Fibroblast of skin of abdomen (primary cell): ENCODE results near the gene FBL.

Source experiments
- DNase-seq: peaks from one replicate; pipeline ENCODE4 v3.0.0-alpha.2; 2013

Gene FBL

DNA sequence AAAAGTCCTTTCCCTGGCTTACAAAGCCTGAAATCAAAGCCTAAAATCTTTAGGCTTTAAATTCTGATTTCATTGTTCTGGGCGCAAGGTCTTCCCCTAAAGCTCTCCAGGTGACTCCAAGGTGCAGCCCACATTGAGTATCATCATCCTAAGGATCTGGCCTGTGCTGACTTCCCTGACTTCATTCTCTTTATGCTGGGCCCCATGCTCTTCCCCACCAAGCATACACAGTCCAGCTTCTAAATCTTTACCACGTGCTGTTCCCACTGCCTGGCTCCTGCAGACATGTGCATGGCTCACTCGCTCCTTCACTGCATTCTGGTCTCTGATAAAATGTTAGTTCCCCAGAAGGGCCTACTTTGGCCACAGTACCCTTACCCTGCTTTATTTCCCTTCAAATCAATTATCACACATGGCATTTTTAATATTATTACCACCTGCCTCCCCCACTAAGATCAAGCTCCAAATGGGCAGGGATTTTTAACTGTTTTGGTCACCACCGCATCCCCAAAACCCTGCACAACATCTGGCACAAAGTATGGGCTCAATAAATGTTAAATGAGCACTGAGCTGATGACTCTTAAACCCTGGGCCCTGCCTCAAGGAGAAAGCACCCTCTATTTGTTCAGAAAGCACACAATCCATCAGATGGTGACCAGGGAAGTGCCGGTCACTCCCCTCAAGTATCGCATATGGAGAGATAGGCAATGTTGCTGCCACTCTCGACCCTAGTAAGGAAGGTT is 3.3 kb downstream of the FBL start:
- no peak for DNase-seq

DNA sequence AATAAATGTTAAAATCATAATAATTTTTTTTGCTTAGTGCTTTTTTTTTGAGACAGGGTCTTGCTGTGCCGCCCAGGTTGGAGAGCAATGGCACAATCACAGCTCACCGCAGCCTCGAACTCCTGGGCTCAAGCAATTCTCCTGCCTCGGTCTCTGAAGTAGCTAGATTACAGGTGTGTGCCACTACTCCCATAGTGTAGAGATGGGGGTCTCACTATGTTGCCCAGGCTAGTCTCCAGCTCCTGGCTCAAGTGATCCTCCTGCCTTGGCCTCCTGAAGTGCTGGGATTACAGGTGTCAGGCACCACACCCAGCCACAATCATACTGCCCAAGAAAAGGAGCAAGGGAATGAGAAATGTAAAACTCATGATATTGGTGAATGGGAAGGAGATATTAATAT is 5.1 kb downstream of the FBL start:
- no peak for DNase-seq

DNA sequence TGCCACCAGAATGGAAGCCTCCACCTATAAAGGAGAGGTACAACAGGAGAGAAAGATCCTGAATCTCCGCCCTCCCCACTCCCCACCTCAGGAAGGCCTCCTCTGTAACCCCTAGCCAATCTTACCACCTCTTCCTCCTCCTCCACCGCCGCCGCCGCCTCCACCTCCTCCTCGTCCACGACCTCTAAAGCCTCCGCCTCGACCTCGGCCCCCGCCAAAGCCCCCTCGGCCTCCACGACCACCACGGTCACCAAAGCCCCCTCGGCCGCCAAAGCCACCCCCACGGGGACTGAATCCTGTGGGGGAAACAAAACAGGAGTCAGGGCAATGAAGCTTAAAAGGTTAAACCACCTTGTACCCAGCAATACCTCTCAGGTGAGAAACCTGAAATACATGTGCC is 5.7 kb downstream of the FBL start:
- DNase-seq: no peak

DNA sequence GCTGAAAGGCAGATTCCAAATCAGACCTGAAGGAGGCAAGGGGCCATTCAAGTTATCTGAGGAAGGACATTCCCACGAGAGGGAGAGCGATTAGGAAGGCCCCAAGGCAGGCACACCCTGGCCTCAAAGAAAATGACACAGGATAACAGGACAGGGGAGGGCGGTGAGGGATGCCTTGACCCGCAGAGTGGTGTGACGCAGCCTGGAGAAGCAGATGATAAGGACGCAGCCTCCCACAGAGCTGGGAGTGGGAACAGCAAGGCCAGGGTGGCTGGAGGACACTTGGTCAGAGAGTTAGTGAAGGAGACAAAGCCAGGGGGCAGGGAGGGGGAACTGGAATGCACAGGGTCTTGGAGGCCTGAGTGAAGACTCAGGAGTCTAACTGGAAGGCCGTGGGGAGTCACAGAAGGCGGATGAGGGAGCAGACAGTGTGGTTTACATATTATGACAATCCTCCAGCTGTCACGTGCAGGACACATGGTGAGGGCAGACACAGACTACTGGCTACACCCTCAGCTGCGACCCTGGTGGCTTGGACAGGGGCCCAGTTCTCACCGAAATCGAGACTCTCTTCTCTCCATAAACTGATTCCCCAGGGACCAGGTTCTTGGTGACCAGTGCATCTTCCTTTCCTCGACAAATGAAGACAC is 6.4 kb downstream of the FBL start:
- no peak for DNase-seq

DNA sequence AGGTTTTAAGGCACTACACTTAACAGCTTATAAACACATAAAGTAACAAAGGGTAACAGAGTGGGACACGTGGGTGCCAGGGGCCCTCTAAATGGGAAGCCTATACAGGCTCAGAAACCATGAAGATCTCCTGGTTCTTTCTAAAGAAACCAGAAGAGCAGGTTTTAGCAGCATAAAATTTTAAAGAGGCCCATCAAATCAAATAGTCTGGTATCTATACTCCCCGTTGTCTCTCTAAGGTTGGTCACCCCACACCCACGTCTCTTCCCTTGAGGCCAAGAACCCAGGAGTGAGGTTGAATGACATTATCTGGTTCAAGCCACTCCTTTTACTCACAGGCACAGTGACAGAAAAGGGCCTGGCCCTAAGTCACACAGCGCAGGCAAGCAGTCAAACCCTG is 7.6 kb downstream of the FBL start:
- no peak for DNase-seq

DNA sequence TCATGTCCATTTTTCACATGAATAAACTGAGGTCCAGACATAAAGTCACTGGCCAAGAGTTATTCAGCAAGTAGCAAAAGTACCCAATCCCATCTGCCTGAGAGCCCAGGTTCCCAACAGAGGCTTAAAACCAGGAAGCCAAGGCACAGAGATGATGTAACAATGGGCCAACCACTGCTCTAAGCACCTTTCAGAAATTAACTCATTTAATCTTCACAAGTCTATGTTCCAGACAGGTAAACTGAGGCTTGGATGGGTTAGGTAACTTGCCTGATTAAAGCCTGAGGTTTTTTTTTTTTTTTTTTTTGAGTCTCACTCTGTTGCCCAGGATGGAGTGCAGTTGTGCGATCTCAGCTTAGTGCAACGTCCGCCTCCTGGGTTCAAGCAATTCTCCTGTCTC is 8.2 kb downstream of the FBL start:
- DNase-seq: no peak

DNA sequence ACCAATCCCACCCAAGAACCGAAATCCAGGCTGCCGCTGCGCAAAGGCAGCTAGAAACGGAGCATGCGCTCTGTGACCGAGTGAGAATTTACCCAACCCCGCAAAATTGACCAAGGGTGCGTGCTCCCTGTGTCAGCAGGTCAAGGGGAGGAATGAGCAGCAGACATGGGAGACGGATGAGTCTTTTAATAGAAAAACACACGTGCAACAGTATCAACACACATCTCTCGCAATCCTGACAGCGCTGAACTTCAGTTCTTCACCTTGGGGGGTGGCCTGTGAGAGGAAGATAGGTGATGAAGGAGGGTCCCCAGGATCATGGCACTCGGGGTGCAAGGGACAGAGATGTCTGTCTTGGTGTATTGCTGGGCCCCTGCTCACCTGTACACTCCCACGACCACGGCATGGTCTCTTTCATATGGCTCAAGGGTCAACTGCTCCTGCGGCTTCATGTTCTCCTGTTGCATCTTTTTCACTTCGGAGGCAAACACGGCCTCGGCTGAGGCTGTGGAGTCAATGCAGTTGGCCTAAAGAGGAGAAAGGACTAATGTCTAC is 11.8 kb downstream of the FBL start:
- no peak for DNase-seq

DNA sequence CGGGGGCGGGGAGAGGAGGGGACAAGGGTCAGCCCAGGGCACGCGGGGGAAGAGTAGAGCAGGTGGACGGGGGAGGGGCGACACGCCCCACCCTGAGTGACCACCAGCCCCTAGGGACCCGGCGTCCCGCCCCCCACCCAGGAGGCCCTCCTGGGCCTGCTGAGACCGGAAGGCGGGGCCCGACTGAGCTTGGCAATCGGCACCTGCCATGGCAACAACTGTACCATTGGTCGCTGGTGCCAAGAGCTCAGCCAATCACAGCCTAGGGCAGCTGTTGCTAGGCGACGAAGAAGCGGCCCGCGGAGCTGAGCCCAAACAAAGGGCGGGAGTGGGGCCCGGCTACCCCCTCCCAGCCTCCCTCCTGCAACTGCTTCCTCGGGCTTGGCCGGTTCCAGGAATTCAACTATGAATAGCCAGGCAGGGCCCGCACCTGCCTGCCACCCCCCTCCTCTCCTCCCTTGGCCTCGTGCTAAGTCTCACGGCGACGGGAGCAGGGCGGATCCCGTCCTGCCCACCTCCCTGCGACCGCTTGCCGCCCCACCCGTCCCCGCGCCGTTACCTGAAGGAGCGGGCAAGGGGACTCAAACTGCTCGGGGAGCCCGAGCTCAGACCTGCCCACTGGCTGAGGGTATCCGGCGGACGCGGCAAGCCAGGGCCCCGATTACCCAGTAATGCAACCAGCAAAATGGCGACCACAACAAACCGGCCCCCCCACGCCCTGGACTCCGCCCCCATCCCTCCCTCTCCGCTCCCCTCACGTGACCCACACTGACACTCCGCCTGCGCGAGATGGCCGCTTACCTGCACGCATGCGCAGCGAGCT is 12.5 kb downstream of the FBL start, which contains the start of gene DYRK1B:
Gene DYRK1B (minus strand): TSS at position 699 of the 823 bp plus-strand sequence. CDS start 2,295 bp downstream, outside the sequence.
- DNase-seq: peak; percentile 97

DNA sequence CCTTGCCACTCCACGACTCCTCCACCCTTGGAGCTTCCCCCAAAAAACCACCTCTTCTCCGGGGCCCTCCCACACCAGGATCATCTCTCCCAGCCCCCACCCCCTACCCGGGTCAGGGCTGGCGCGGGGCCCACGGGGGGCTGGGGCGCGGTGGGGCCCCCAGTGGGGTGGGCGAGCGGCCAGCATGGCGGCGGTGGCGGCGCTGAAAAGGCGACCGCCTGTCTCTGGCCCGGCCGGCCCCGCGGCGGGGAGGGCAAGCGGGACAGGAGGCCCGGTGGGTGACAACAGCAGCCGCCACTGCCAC is 13.1 kb downstream of the FBL start:
- DNase-seq: no peak

DNA sequence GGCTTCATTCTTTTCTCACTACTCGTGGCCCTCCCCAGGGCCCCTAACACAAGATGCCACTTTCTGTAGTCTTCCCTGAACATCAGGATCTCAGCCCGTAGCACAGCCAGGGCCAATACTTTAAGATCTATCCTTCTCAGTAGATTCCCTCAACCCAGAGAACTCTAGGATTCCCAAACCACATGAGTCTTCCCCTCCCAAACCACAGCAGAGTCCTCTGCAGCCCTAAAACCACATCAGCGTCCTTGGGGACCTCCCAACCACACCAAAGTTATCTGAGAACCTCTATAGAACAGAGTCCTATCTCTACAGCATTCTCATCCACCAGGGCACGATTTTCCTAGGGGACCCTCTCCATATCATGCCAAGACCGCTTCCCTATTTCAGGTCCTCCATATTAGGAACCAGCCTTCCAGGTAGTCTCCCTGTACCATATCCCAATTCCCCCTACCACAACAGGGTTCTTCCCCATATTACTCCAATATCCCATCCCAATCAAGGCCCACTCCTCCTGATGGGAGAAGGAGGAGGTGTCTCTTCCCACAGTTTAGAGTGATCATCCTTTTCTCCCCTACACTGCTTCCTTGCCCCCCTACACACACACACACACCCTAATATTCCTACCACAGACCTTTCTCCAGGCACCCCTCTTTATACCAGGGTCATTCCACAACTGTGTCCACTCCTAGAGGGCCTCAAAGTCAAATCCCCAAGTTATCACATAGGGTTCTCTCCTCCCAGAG is 13.7 kb downstream of the FBL start:
- DNase-seq: no peak

DNA sequence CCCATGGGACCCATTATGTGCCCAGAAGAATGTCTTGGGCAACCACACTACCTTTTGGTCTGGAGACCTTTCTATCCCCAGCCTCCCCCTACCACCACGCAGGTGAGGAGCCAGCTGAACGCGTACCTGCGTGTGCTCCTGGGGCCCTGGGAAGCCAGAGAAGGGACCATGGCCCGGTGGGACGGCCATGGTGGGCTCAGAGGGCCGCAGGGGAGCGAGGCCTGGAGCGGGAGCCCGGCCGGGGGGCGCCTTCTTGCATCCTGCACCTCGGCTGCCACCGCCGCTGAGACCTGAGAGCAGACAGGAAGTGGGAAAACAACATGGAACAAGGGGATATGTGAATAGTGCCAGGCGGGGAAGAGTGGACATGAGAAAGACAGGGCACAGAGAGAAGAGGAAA is 14.5 kb downstream of the FBL start:
- no peak for DNase-seq

DNA sequence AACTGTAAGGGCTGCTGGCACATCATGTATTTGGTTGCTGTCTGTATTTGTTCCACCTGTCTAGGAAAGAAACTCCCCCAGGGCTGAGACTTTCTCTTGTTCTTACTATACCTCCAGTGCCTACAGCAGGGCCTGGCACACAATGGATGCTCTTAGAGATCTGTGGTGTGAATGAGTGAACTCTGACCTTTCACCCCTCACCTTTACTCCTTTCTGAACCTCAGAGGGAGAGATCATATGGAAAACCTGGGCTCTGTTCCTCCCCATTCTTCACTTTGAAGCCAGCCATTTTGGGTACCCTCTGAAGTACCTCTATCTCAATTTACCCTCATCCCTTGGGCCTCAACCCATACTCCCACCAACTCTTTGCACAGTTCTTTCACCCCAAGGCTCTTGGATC is 15.3 kb downstream of the FBL start:
- DNase-seq: no peak

DNA sequence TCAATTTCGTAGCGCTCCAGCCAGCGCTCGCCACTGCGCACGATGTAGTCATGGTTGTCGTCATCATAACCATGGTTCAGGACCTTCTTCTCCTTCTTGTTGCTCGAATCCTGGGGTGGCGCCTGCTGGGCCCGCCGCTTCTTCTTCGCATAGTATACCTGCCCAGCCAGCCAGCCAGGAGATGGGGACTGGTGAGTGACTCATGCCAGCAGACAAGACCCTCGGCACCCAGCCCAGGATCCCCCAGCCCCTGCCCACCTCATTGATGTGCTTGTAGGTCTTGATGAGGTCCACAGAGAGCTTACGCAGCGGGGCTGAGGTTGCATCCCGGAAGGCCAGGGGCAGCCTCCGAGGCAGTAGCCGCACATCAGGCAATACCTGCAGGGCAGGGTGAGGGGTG is 15.8 kb downstream of the FBL start:
- DNase-seq: no peak

DNA sequence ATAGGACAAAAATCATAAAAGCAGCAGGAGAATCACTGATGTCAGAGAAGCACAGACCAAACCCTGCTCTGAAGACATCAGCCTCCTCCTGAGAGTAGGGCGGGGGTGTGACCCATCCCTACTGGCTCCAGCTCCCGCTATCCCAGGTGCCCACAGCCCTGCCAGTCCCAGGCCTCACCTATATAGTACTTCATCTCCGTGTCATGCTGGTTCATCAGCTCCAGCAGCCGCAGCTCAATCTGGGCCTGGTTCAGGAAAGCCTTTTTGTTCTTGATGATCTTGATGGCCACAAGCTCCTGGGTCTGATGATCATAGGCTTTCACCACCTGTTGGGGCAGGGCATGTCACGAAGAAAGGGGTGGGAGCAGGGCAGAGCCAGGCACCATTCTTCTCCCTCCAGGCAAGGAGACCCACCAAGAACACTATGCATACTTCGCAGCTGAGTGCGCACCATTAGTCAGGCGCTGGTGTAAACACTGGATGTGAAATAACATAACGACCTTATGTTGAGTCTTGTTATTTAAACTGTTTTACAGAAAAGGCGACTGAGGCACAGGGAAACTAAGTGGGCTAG is 16.4 kb downstream of the FBL start:
- no peak for DNase-seq

DNA sequence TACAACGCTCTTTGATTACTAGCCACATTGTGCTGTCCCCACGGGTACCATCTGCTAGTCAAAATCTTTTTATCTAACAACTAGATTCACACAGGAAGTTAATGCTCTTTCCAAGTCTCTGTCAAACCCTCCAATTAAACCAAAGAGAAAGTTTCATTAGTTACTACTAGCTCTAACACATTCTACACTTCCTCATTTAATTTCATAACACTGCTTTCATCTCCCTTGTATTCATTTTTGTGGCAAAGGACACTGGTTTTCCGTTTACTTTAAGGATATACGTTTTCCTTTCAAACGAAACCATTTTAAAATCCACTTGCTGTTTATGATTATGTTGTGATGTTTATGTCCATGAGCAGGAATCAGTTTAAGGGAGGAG is 17.5 kb downstream of the FBL start:
- DNase-seq: no peak

DNA sequence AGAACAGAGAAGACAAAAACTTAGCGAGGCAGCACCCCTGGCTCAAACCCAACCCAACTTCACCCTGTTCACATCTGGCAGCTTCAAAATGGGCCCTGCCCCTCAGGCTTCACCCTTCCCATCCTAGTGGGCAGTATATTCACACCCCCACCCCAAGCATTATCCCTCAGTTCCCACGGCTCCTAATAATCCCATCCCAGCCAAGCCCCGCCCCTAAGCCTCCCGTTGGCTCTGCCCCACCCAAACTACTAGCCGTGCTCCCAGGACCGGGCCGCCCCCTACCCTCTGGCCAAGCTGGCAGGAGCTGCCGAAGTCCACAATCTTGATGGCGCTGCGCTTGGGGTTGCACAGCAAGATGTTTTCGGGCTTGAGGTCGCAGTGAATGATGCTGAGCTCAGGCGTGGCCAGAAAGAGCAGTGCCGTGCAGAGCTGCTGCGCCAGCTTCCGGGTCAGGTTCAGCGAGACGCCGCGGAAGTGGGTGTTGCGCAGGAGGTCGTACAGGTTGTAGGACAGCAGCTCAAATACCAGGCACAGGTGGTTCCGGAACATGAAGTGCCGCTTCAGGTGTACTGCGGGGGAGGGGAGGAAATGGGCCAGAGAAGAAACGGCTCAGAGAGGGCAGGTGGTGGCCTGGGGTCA is 18.0 kb downstream of the FBL start:
- no peak for DNase-seq

DNA sequence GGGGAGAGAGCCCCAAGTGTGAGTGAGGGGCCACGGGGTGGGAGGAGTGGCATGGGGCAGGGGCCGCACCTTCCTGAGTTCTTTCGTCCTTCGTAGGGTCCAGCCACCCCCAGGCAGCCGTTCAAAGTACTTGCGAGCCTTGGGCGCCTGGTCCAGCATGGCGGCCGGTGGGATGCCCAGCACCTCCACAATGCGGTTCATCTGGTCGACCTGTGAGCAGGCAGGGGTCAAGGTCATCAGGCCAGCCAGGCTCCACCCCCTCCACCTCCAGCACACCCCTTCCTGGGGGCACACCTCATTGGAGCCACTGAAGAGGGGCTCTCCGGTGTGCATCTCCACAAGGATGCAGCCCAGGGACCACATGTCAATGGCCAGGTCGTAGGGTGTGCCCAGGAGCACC is 19.0 kb downstream of the FBL start:
- DNase-seq: no peak

DNA sequence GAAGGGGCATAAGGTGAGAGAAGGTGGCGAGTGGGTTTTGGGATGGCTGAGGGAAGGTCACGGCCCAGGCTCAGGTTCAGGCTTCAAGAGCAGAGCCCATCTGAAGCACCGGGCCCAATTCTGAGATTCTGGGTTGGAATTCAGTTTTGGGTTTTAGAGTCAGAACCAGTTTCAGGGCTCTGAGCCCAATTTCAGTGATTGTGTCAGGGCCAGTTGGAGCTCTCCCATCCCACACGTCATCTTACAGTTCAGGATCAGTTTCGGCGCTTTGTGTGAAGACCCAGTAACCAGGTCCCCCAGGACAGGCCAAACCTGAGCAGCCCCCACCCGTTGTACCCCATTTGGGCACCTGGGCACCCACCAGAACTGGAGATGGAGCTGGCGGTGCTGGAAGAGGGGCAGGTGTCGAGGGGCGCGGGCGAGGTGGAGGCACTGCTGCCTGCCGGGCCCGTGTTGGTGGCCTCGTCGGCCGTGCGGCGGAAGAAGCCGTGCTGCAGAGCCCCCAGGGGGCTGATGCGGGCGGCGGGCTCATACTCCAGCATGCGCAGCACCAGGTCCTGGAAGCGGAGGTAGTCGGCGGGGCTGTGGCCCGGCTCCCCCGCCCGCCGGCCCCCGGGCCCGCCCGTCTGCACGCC is 19.8 kb downstream of the FBL start:
- no peak for DNase-seq

DNA sequence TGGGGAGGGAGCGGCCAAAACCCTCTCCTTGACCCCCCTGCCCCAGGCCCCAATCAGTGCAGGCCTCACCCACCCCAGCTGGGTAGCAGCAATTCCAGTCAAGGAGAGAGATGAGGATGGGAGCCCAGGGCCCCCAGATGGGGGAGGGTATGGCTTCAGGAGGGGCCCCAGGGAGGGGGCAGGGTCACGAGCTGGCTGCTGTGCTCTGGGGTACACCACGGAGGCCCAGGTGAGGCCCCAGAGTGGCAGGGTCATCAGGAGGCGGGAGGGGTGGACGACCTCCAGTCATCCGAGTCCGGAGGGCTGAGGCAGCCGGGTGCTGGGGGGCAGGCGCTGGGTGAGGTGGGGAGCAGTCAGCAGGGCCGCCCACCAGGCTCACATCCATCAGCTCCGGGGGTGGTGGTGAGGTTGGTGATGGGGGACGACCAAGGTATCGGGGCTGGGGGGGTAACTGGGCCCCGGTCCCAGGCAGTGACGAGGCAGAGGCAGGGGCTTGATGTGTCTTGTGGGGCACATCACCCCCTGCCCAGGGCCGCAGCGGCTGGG is 20.6 kb downstream of the FBL start:
- DNase-seq: no peak

DNA sequence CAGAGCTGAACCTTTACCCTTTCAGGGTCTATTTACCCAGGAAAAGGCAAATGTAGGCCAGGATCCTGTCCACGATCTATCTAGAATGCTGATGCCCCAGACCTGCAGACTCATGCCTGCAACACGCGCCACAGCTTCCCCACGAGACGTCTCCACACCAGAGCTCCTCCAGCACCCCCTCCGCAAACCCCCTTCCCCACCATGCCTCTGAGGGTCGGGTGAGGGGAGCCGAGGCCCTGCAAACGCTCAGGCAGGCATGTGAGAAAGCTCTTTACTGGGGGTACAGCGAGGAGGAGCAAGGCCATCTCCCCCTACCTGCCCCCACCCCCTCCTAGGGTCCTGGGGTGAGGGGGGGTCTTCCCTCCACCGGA is 21.1 kb downstream of the FBL start:
- no peak for DNase-seq
